B cell (primary cell): ENCODE results near the gene CAPZB. TPM values are rescaled to one million over a fixed set of nuclear protein-coding genes. Genes with fewer than 3 reads are reported as not detected.
A peak's percentile ranks its signal among the peaks of the same experiment; 100 is the strongest.

Experiments used
- ATAC-seq: fragments of 200-7000 bp; cut with Tn5 transposase; one replicate; pipeline ENCODE4 v1.10.0; 2021; ENCODE audit warnings: low read depth, mild to moderate bottlenecking, moderate number of reproducible peaks, moderate library complexity
- CTCF ChIA-PET: fragments of 350-600 bp; sonication (Branson Sonifier 250); formaldehyde crosslinking; loops from one replicate; lab custom pipeline; 2021; ENCODE audit warnings: antibody characterized with exemption, inconsistent platforms; lab: Charles Lee
- POLR2A ChIA-PET: fragments of 350-600 bp; sonication (Branson Sonifier 250); formaldehyde crosslinking; loops from one replicate; lab custom pipeline; 2021; ENCODE audit warnings: antibody characterized with exemption; lab: Charles Lee
- DNase-seq: peaks from one replicate; pipeline ENCODE4 v3.0.0; 2013
- H2AFZ ChIP-seq: 2 replicates; pipeline ENCODE4 v1.6.1; 2012; ENCODE audit warnings: mild to moderate bottlenecking, low read depth, low read length; ENCODE audit not compliant: insufficient read depth, poor library complexity, severe bottlenecking
- H3K27ac ChIP-seq, 2 donors: 1 replicate in 1 of 2; 2 replicates in 1 of 2; pipeline ENCODE4 v1.5.1; 2012 to 2013; ENCODE audit warnings: low read length in 2 of 2, mild to moderate bottlenecking in 2 of 2, moderate library complexity in 1 of 2
- H3K27me3 ChIP-seq, 4 experiments: fragments of 200-600 bp in 1 of 4; sonication (generic) in 1 of 4; replicated peaks in 1 of 4; 1 replicate in 2 of 4; 2 replicates in 2 of 4; pipeline versions ENCODE4 v1.6.1 to v1.7.0; 2013 to 2016; ENCODE audit warnings: low read length in 3 of 4, mild to moderate bottlenecking in 2 of 4, mixed read lengths in 1 of 4, moderate library complexity in 1 of 4; ENCODE audit not compliant: insufficient read depth in 4 of 4, control insufficient read depth in 3 of 4; ENCODE audit errors: control extremely low read depth in 1 of 4
- H3K36me3 ChIP-seq, 2 experiments: replicated peaks in 1 of 2; 1 replicate in 1 of 2; 2 replicates in 1 of 2; pipeline versions ENCODE4 v1.6.1 to v1.7.1; 2013; ENCODE audit warnings: low read length in 1 of 2; ENCODE audit not compliant: insufficient read depth in 2 of 2, control insufficient read depth in 1 of 2; ENCODE audit errors: control extremely low read depth in 1 of 2, extremely low read depth in 1 of 2
- H3K4me1 ChIP-seq, 2 donors: fragments of 200-600 bp in 1 of 2; sonication (generic) in 1 of 2; 1 replicate in 1 of 2; 2 replicates in 1 of 2; pipeline versions ENCODE4 v1.5.1 to v1.6.1; 2013 to 2017; ENCODE audit warnings: low read length in 2 of 2; ENCODE audit not compliant: control insufficient read depth in 2 of 2, insufficient read depth in 2 of 2
- H3K4me2 ChIP-seq: replicated peaks from 2 replicates; pipeline ENCODE3; 2012; ENCODE audit warnings: mild to moderate bottlenecking, low read depth, low read length; ENCODE audit not compliant: poor library complexity, severe bottlenecking
- H3K4me3 ChIP-seq, 5 experiments: fragments of 200-600 bp in 1 of 5; sonication (generic) in 1 of 5; 1 replicate in 3 of 5; 2 replicates in 2 of 5; pipeline versions ENCODE4 v1.5.1 to v1.7.0; 2011 to 2016; ENCODE audit warnings: low read length in 4 of 5, mild to moderate bottlenecking in 4 of 5, low read depth in 2 of 5, control low read depth in 1 of 5, moderate library complexity in 1 of 5; ENCODE audit not compliant: insufficient read depth in 1 of 5; ENCODE audit errors: control extremely low read depth in 1 of 5, extremely low read depth in 1 of 5
- H3K79me2 ChIP-seq: fragments of 200-600 bp; sonication (generic); one replicate; pipeline ENCODE4 v1.6.0; 2016; ENCODE audit warnings: low read length; ENCODE audit not compliant: control insufficient read depth, insufficient read depth
- H3K9ac ChIP-seq: fragments of 200-600 bp; sonication (generic); 2 replicates; pipeline ENCODE4 v1.6.1; 2017; ENCODE audit warnings: mild to moderate bottlenecking, low read length, moderate library complexity
- H3K9me3 ChIP-seq, 3 donors: one replicate each; pipeline versions ENCODE4 v1.6.1 to v1.7.1; 2013; ENCODE audit warnings: low read length in 2 of 3; ENCODE audit not compliant: control insufficient read depth in 2 of 3, insufficient read depth in 1 of 3; ENCODE audit errors: control extremely low read depth in 1 of 3
- H4K20me1 ChIP-seq: 2 replicates; pipeline ENCODE4 v1.6.0; 2012; ENCODE audit warnings: mild to moderate bottlenecking, low read length; ENCODE audit not compliant: insufficient read depth, control insufficient read depth, poor library complexity, severe bottlenecking
- H3K27ac Mint-ChIP-seq: one replicate; pipeline ENCODE4 v1.8.0; 2021; ENCODE audit warnings: mixed read lengths
- H3K27me3 Mint-ChIP-seq: one replicate; pipeline ENCODE4 v1.8.0; 2021; ENCODE audit warnings: mixed read lengths
- H3K4me1 Mint-ChIP-seq: one replicate; pipeline ENCODE4 v1.8.0; 2021; ENCODE audit warnings: mixed read lengths
- H3K4me3 Mint-ChIP-seq: one replicate; pipeline ENCODE4 v1.8.0; 2021; ENCODE audit warnings: mixed read lengths
- H3K9me3 Mint-ChIP-seq: one replicate; pipeline ENCODE4 v1.8.0; 2022; ENCODE audit warnings: mixed read lengths; ENCODE audit not compliant: insufficient read depth
- CTCF ChIP-seq: fragments of 200-600 bp; IDR thresholded peaks from one replicate; pipeline ENCODE4 v1.8.0; 2022; ENCODE audit warnings: antibody characterized with exemption, mild to moderate bottlenecking
- EZH2 ChIP-seq: IDR thresholded peaks from 2 replicates; pipeline ENCODE4 v1.6.1; 2012; ENCODE audit warnings: borderline replicate concordance, low read depth, mild to moderate bottlenecking, moderate library complexity, low read length; ENCODE audit not compliant: insufficient read depth, poor library complexity, severe bottlenecking
- WGBS: methylation state at CpG from one replicate; pipeline ENCODE4 v1.1.5; 2013; ENCODE audit warnings: missing lambda C conversion rate; ENCODE audit not compliant: insufficient coverage; 5-methylcytosine and 5-hydroxymethylcytosine counted together
- intact Hi-C: fragments of 100-400 bp; cut with micrococcal nuclease; formaldehyde crosslinking; loops from one replicate; pipeline ENCODE4 v1.10.0; 2022
- polyA plus RNA-seq: library from polyadenylated mRNA; depleted of rRNA; stranded (reverse); fragments of >200 nt; gene quantifications from 2 replicates; pipeline ENCODE4 v1.2.3, GENCODE V29; 2012
- total RNA-seq, 2 donors: library from RNA; stranded (reverse); fragments of 120-200 nt in 1 of 2; gene quantifications; 1 replicate in 1 of 2; 2 replicates in 1 of 2; pipeline versions ENCODE4 v1.2.3 to v1.2.4, GENCODE V29; 2013 to 2022

The CAPZB gene
- total and polyA plus RNA-seq, 2 donors (not counting 1 experiment from before 2014, with no cell fraction given), result 126 to 193 TPM

GRCh38 chr1:19390166-19390850 is 95.0 kb downstream of the CAPZB start:
- Histone ChIP-seq H3K4me3 (peak overlapping the region; percentile 1 to 50 (median 43)), H2AFZ (peak overlapping the region; percentile 34), H3K4me1 (peaks cover 42 to 68% of the 10 kb centered on the region in 2 donors), H3K36me3 (peaks cover 0 to 22% of the 10 kb centered on the region in 2 experiments), H3K27ac (peak overlapping the region; percentile 74 to 84), H3K4me2 (peak overlapping the region; percentile 74), H3K9me3 (no peaks in the 10 kb centered on the region), H3K79me2 (peaks cover 95% of the 10 kb centered on the region), H3K9ac (peak overlapping the region; percentile 59), H3K27me3 (no peaks in the 10 kb centered on the region), H4K20me1 (peaks cover 90% of the 10 kb centered on the region)
- TF ChIP-seq EZH2, result no peak
- TF ChIP-seq CTCF, result no peak
- DNase-seq (no peak), ATAC-seq (no peak)
- no peaks in the 10 kb centered on the region for H3K27me3 Mint-ChIP-seq
- peaks cover 70% of the 10 kb centered on the region for H3K4me1 Mint-ChIP-seq
- POLR2A ChIA-PET, result interaction anchor here (0.7 kb wide), 1 partner anchor 261 kb away, joined by 3 read pairs; no protein-coding TSS in a partner anchor
- intact Hi-C loops, result loop anchor here (2.0 to 5.0 kb wide), 4 partner anchors 48 to 117 kb away; partner anchors contain the start of genes AKR7A2 and SLC66A1
- 55% methylated on average over 14 of the region's 19 CpGs for WGBS
- peak overlapping the region; percentile 87 for H3K4me3 Mint-ChIP-seq
- H3K9me3 Mint-ChIP-seq, result no peaks in the 10 kb centered on the region
- CTCF ChIA-PET, result interaction anchor here (0.6 to 6.2 kb wide), 22 partner anchors 10 to 554 kb away, joined by 3 to 77 read pairs (median 4); partner anchors contain the start of genes EMC1 and MRTO4
- peak overlapping the region; percentile 93 for H3K27ac Mint-ChIP-seq

DNA sequence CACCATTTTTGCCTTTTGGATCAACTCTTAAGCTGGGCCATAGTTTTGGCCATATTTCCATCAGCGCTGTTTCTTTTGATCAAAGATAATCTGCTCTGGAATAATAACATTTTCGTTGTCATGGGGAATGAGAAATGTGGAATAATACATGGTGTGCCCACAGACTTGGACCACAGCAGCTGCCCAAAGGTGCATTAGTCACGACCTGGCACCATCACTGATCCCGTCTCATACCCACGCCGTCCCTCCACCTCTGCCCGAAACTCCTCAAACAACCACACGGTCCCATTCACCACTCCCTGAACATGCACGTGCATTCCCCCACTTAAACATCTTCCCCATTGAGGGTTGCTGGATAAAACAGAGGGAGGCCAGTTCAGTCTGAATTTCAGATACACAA is 96.4 kb downstream of the CAPZB start:
- Histone ChIP-seq H3K9ac (no peak overlapping the region), H3K79me2 (peaks cover 95% of the 10 kb centered on the region), H4K20me1 (peaks cover 91% of the 10 kb centered on the region), H3K4me2 (no peak overlapping the region), H3K4me3 (no peak overlapping the region), H2AFZ (no peak overlapping the region), H3K27ac (no peak overlapping the region), H3K4me1 (peaks cover 41 to 55% of the 10 kb centered on the region in 2 donors), H3K36me3 (peaks cover 4 to 30% of the 10 kb centered on the region in 2 experiments), H3K27me3 (no peaks in the 10 kb centered on the region), H3K9me3 (no peaks in the 10 kb centered on the region)
- ChIA-PET CTCF (interaction anchor here (0.6 to 1.2 kb wide), 5 partner anchors 21 to 193 kb away, joined by 3 to 4 read pairs (median 3); no protein-coding TSS in a partner anchor), POLR2A (no interaction called here)
- DNase-seq, result no peak
- Mint-ChIP-seq H3K27ac (peak overlapping the region; percentile 0), H3K4me3 (no peak overlapping the region), H3K4me1 (peaks cover 61% of the 10 kb centered on the region), H3K27me3 (no peaks in the 10 kb centered on the region), H3K9me3 (no peaks in the 10 kb centered on the region)
- no peak for TF ChIP-seq EZH2
- no peak for TF ChIP-seq CTCF
- no peak for ATAC-seq
- intact Hi-C loops, result no loop called here
- 97% methylated on average over 9 of the region's 9 CpGs for WGBS
